Adrenal gland (tissue), 12 donors: ENCODE data around the gene RMDN3. TPM values are rescaled to one million over a fixed set of nuclear protein-coding genes. Genes with fewer than 3 reads are reported as not detected.

ENCODE experiments used
- DNase-seq, 7 donors: peaks; one replicate each; pipeline ENCODE4 v3.0.0-alpha.2; 2019 to 2020
- H3K27ac ChIP-seq, 5 donors: fragments of 200-600 bp; sonication (generic) in 4 of 5; 1 replicate in 3 of 5; 2 replicates in 2 of 5; pipeline versions ENCODE4 v1.5.1 to v1.8.0; 2016 to 2020; ENCODE audit warnings: mild to moderate bottlenecking in 1 of 5
- H3K27me3 ChIP-seq: fragments of 200-600 bp; 2 replicates; pipeline ENCODE4 v1.8.0; 2021
- H3K36me3 ChIP-seq, 2 donors: fragments of 200-600 bp; replicated peaks in 1 of 2; 1 replicate in 1 of 2; 2 replicates in 1 of 2; pipeline versions ENCODE4 v1.5.1 to v1.8.0; 2018 to 2022
- H3K4me1 ChIP-seq, 2 donors: fragments of 200-600 bp; replicated peaks in 1 of 2; 1 replicate in 1 of 2; 2 replicates in 1 of 2; pipeline versions ENCODE4 v1.5.1 to v1.8.0; 2018 to 2021
- H3K4me3 ChIP-seq, 4 donors: fragments of 200-600 bp; sonication (generic) in 3 of 4; one replicate each; pipeline ENCODE4 v1.5.1; 2016 to 2018
- H3K9me3 ChIP-seq, 3 donors: fragments of 200-600 bp; sonication (generic) in 1 of 3; replicated peaks in 1 of 3; 1 replicate in 2 of 3; 2 replicates in 1 of 3; pipeline versions ENCODE4 v1.5.1 to v1.8.0; 2016 to 2021
- POLR2A ChIP-seq, 2 donors: fragments of 450-650 bp; IDR thresholded peaks; one replicate each; pipeline ENCODE4 v1.6.1; 2017; ENCODE audit warnings: antibody characterized with exemption in 2 of 2, mild to moderate bottlenecking in 2 of 2, moderate library complexity in 1 of 2
- WGBS, 4 donors: extraction: QIAGEN DNeasy Blood & Tissue Kit in 2 of 4; methylation state at CpG; one replicate each; pipeline versions ENCODE4 v1.1.5 to v1.1.7; 2013 to 2017; 5-methylcytosine and 5-hydroxymethylcytosine counted together
- intact Hi-C, 2 donors: fragments of 100-400 bp; cut with DNase I; formaldehyde crosslinking; loops; one replicate each; pipeline versions ENCODE4 v1.14.1 to v1.15.0; 2022 to 2023
- polyA plus RNA-seq, 3 donors: library from polyadenylated mRNA; stranded (reverse); fragments of 200-250 nt in 2 of 3; fragments of 350-450 nt in 1 of 3; fragmentation: Illumina TruSeq in 1 of 3; extraction: RNeasy Lipid Tissue Mini Kit (QIAGEN cat#74804) in 1 of 3; gene quantifications; one replicate each; pipeline ENCODE4 v1.2.3, GENCODE V29; 2013 to 2014
- total RNA-seq, 9 donors: library from RNA; depleted of rRNA in 4 of 9; stranded (reverse); fragments of >200 nt in 4 of 9; fragments of 120-200 nt in 1 of 9; fragmentation: NEBNext Ultra II Directional in 1 of 9; extraction: Animal tissue kit (Norgen Biotek cat#: 25700) in 1 of 9; gene quantifications; one replicate each; pipeline versions ENCODE4 v1.1.0 to v1.2.4, GENCODE V29; 2013 to 2023
- TF ChIP-seq, protein P1 (sequence below), 6 experiments: fragments of 450-650 bp in 4 of 6; fragments of 200-600 bp in 2 of 6; sonication (generic) in 1 of 6; IDR thresholded peaks; 1 replicate in 5 of 6; 2 replicates in 1 of 6; pipeline versions ENCODE4 v1.5.1 to v1.8.0; 2016 to 2021; ENCODE audit warnings: antibody characterized with exemption in 6 of 6, mild to moderate bottlenecking in 2 of 6, moderate library complexity in 1 of 6
- donor health status: healthy with polysubstance abuse.
- donor health status: Bipolar disorder and iron deficiency.
- donor health status: DM: yes; HTN: yes; CAD: no.
- donor health status: DM: no; HTN: no; CAD: no.
- donor health status: DM: no; HTN: no; CAD: no.
- donor health status: DM: yes; HTN: yes; CAD: no.

Gene RMDN3
- total and polyA plus RNA-seq, 12 donors: 19.2 to 50.1 (median 32.5) TPM

DNA sequence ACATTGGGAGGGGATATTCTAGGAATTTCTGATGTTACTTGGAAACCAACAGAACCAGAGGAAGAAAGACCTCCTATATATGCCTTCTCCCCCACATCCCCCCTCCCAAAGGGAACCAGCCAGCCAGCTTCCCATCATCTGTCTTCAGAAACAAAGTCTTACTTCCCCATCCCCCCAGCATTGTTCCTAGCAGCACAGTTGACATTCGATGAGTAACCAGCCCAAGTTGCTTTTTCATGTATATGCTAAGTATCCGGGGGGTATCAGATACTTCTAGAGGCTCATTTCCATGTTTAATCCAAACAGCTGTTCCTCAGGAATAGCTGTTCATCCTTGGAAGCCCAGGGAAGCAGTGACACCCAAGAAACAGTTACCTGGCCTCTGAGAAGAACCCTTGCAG is 16.0 kb downstream of the RMDN3 start:
- H3K27ac ChIP-seq: no peak overlapping the region
- H3K36me3 ChIP-seq: peaks cover 0 to 86% of the 10 kb centered on the region in 2 donors
- no peak for DNase-seq
- H3K27me3 ChIP-seq: no peaks in the 10 kb centered on the region
- H3K9me3 ChIP-seq: no peaks in the 10 kb centered on the region
- TF ChIP-seq POLR2A (IDR thresholded peaks at IDR 0.05): no peak
- TF ChIP-seq, protein P1, sequence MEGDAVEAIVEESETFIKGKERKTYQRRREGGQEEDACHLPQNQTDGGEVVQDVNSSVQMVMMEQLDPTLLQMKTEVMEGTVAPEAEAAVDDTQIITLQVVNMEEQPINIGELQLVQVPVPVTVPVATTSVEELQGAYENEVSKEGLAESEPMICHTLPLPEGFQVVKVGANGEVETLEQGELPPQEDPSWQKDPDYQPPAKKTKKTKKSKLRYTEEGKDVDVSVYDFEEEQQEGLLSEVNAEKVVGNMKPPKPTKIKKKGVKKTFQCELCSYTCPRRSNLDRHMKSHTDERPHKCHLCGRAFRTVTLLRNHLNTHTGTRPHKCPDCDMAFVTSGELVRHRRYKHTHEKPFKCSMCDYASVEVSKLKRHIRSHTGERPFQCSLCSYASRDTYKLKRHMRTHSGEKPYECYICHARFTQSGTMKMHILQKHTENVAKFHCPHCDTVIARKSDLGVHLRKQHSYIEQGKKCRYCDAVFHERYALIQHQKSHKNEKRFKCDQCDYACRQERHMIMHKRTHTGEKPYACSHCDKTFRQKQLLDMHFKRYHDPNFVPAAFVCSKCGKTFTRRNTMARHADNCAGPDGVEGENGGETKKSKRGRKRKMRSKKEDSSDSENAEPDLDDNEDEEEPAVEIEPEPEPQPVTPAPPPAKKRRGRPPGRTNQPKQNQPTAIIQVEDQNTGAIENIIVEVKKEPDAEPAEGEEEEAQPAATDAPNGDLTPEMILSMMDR (IDR thresholded peaks at IDR 0.05): no peak
- H3K4me3 ChIP-seq: no peak overlapping the region
- intact Hi-C loops: no loop called here
- 60 to 73% (median 67%) methylated on average over 2 of the region's 2 CpGs for WGBS, 4 donors
- H3K4me1 ChIP-seq: no peaks in the 10 kb centered on the region

DNA sequence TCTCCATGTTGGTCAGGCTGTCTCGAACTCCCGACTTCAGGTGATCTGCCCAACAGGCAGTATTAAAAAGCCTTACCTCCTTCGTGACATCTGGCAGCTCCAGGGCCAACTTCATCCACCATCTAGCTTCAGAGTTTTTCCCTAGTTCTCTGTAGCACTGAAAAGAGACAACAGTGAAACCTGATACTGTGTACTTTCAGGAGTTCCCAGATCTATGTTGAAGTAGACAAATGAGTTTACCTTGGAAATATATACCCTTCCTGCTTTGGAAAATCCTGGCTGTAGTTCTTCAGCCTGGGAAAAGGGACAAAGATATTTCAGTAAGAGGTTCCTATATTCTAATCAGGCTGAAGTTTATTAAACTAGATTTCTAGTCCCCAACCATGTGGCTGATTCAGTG is 18.0 kb downstream of the RMDN3 start:
- intact Hi-C loops: no loop called here
- Histone ChIP-seq H3K4me3 (no peak overlapping the region), H3K36me3 (peaks cover 0 to 66% of the 10 kb centered on the region in 2 donors), H3K9me3 (no peaks in the 10 kb centered on the region), H3K27me3 (no peaks in the 10 kb centered on the region), H3K4me1 (no peaks in the 10 kb centered on the region), H3K27ac (no peak overlapping the region)
- peak in 1 of 7 donors; percentile 21 for DNase-seq
- TF ChIP-seq POLR2A (IDR thresholded peaks at IDR 0.05): no peak
- TF ChIP-seq, protein P1 (IDR thresholded peaks at IDR 0.05): no peak
- 84 to 94% (median 88%) methylated on average over 3 of the region's 3 CpGs for WGBS, 4 donors

DNA sequence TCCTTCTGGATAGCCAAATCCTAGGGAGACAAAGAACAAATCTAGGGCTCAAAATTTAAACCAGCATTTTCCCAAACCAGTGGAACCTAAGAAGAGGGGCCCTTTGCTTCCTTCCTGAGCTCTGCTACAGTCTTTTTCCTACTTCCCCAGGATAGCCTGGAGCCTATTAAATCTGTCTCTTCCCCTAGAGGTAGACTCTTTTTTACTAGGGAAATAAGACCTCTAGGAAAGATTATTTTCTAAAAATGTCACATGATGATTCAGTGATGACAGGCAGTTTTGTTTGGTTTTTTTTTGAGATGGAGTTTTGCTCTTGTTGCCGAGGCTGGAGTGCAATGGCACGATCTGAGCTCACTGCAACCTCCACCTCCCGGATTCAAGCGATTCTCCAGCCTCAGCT is 18.5 kb downstream of the RMDN3 start:
- no peaks in the 10 kb centered on the region for H3K4me1 ChIP-seq
- intact Hi-C loops: no loop called here
- H3K4me3 ChIP-seq: no peak overlapping the region
- no peaks in the 10 kb centered on the region for H3K9me3 ChIP-seq
- H3K36me3 ChIP-seq: peaks cover 0 to 62% of the 10 kb centered on the region in 2 donors
- TF ChIP-seq, protein P1 (IDR thresholded peaks at IDR 0.05): no peak
- no peak for TF ChIP-seq POLR2A (IDR thresholded peaks at IDR 0.05)
- H3K27ac ChIP-seq: no peak overlapping the region
- no peaks in the 10 kb centered on the region for H3K27me3 ChIP-seq
- WGBS, 4 donors: 83 to 91% (median 91%) methylated on average over 3 to 4 of the region's 4 CpGs
- no peak for DNase-seq

DNA sequence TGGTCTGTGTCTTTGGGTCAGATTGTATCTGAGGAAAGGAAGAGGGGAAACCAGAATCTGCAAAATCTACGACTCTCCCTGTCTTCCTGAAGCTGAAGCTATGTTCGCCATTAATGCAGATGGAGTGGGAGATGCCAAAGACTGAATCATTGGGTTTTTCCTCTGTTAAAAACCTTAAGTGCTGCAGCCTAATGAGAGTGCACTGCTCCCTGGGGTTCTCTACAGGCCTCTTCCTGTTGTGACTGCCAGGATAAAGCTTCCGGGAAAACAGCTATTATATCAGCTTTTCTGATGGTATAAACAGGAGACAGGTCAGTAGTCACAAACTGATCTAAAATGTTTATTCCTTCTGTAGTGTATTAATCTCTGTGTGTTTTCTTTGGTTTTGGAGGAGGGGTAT is 24.0 kb downstream of the RMDN3 start:
- intact Hi-C loops: no loop called here
- Histone ChIP-seq H3K4me1 (no peaks in the 10 kb centered on the region), H3K4me3 (no peak overlapping the region), H3K36me3 (peaks cover 0 to 9% of the 10 kb centered on the region in 2 donors), H3K27me3 (no peaks in the 10 kb centered on the region), H3K27ac (no peak overlapping the region), H3K9me3 (no peaks in the 10 kb centered on the region)
- 77 to 89% (median 84%) methylated on average over 3 of the region's 3 CpGs for WGBS, 4 donors
- TF ChIP-seq, protein P1 (IDR thresholded peaks at IDR 0.05): no peak
- TF ChIP-seq POLR2A (IDR thresholded peaks at IDR 0.05): no peak
- DNase-seq: no peak
